Coronary artery (tissue), 2 donors: ENCODE data around the gene TRPV2.
A peak's percentile ranks its signal among the peaks of the same experiment; 100 is the strongest.
"Not testable (repeated sequence)": the region's sequence is repeated elsewhere in the genome, so short reads cannot be mapped to it uniquely, and the experiment has no call there.

Experiments used
- DNase-seq: peaks from one replicate; pipeline ENCODE4 v3.0.0-alpha.2; 2017; ENCODE audit warnings: low spot score
- H3K27ac ChIP-seq, 2 donors: fragments of 200-600 bp; sonication (generic); one replicate each; pipeline ENCODE4 v1.5.1; 2016 to 2019
- H3K4me3 ChIP-seq: fragments of 200-600 bp; sonication (generic); 2 replicates; pipeline ENCODE4 v1.5.1; 2016; ENCODE audit warnings: mild to moderate bottlenecking, moderate library complexity
- TF ChIP-seq, protein P1 (sequence below): fragments of 200-600 bp; sonication (generic); IDR thresholded peaks from one replicate; pipeline ENCODE4 v1.5.1; 2019; ENCODE audit warnings: antibody characterized with exemption

TRPV2 gene

DNA sequence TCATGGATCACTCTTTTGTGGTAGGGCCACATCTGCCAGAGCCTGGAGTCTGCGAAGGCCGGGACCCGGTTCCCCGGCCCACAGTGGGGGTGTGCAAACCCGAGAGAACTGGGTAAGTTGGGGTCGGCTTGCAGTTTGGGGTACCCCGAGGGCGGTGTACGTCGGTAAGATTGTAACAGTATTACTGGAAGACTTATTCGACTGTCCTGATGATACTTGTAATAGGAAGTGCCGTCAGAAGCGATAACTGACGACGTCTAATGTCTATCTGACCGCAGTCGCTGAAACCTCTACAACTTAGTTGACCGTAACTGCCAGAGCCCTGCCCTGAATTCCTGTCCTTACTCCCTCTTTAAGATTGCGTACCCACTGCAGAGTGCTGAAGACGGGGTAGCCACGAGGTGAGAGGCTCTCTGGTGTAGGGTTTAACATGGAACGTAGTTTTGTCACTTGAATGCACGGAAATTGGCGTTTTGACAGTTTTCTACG, 24.0 kb downstream of the TRPV2 start:
- Histone ChIP-seq H3K27ac (peak overlapping the region; percentile 68 to 85), H3K4me3 (peak overlapping the region; percentile 81)
- no peak for DNase-seq
- TF ChIP-seq, protein P1, sequence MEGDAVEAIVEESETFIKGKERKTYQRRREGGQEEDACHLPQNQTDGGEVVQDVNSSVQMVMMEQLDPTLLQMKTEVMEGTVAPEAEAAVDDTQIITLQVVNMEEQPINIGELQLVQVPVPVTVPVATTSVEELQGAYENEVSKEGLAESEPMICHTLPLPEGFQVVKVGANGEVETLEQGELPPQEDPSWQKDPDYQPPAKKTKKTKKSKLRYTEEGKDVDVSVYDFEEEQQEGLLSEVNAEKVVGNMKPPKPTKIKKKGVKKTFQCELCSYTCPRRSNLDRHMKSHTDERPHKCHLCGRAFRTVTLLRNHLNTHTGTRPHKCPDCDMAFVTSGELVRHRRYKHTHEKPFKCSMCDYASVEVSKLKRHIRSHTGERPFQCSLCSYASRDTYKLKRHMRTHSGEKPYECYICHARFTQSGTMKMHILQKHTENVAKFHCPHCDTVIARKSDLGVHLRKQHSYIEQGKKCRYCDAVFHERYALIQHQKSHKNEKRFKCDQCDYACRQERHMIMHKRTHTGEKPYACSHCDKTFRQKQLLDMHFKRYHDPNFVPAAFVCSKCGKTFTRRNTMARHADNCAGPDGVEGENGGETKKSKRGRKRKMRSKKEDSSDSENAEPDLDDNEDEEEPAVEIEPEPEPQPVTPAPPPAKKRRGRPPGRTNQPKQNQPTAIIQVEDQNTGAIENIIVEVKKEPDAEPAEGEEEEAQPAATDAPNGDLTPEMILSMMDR = no peak

DNA sequence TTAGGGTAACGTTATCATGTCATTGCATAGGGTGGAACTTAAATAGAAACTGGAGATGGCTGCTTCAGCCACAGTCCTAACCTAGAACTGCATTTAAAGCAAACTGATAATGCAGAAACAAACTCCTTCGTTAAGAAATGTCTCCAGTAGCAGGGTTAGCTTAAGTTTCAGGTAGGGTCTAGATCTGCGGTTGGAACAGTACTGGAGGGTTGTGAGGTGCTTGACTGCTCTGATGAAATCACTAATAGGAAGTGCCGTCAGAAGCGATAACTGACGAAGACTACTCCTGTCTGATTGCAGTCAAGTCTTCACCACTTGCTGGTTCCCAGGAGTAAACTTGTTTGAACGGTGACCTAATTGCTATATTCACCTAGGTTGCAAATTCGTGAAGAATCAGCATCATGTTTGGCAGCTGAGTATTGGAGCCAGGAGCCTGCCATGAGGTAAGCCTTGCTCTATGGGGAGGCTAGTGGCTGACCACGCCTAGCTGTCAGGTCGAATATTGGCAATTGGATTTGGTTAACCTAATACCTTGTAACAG, 24.5 kb downstream of the TRPV2 start:
- Histone ChIP-seq H3K27ac (peak overlapping the region in 1 of 2 donors; percentile 85), H3K4me3 (peak overlapping the region; percentile 81)
- TF ChIP-seq, protein P1 = no peak
- DNase-seq = no peak

DNA sequence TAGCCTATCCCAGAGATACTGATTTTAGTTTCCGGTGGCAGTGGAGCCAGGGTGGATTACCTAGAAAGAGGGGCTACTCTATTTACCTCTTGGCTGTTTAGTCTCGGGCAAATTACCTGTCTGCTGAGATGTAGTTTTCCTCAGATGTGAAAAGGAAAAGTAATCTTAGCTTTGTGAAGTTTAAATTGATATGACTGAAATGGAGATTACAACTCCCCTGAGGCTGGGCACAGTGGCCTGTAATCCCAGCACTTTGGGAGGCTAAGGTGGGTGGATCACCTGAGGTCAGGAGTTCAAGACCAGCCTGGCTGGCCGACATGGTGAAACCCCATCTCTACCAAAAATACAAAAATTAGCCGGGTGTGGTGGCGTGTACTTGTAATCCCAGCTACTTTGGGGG, 25.0 kb downstream of the TRPV2 start:
- H3K27ac ChIP-seq = peak overlapping the region in 1 of 2 donors; percentile 85
- H3K4me3 ChIP-seq = peak overlapping the region; percentile 81
- DNase-seq = not testable (repeated sequence)

DNA sequence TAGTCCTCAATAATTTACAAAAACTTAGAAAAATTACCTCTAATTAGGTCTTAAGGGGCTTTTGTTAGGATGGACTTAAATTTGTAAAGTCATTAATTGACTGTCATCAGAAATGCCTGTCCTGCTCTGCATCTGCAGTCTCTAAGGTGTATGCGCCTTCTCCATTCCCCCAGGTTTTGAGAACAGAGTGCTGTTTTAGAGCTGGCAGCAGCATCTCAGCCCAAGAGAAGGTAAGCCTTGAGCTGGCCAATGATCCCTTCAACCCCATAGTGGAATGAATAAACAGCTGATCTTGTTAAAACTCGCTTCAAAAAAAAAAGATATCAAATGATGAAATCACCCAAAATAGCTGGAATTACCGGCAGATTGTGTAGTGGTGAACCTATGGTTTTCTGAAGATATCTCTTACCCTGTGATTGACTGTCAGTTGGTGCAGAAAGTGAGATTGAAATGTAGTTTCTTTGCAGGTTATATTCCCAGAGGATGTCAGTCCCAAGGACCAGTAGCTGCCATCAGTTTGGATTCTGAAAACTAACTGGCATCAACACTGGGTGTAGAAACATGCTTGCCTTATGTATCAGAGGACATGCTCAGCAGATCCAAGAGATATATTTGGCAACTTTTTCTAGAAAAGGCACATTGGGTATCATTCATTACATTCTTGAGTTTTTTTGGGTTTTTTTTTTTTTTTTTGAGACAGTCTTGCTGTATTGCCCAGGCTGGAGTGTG, 25.7 kb downstream of the TRPV2 start:
- TF ChIP-seq, protein P1 = no peak
- Histone ChIP-seq H3K4me3 (peak overlapping the region; percentile 6), H3K27ac (no peak overlapping the region)
- DNase-seq = no peak

DNA sequence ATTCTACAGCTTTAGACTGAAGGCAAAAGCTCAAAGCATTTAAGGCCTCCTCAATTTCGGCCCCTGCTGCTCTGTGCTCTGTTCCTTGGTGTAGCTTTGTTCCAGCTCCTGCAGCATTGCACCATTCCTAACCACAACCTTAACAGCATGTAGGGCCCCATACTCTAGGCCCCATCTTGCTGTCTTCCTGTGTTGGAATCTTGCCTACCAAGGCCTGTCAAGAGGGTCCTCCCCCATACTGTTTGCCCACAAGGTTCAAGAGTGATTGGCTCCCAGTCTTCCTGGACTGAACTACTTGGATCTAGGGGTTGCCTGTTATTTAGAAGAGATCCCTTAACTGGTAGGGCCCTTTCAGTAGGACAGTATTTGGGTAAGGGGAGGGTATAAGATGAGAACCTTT, 26.8 kb downstream of the TRPV2 start:
- no peak overlapping the region for H3K27ac ChIP-seq
- H3K4me3 ChIP-seq = peak overlapping the region; percentile 13

DNA sequence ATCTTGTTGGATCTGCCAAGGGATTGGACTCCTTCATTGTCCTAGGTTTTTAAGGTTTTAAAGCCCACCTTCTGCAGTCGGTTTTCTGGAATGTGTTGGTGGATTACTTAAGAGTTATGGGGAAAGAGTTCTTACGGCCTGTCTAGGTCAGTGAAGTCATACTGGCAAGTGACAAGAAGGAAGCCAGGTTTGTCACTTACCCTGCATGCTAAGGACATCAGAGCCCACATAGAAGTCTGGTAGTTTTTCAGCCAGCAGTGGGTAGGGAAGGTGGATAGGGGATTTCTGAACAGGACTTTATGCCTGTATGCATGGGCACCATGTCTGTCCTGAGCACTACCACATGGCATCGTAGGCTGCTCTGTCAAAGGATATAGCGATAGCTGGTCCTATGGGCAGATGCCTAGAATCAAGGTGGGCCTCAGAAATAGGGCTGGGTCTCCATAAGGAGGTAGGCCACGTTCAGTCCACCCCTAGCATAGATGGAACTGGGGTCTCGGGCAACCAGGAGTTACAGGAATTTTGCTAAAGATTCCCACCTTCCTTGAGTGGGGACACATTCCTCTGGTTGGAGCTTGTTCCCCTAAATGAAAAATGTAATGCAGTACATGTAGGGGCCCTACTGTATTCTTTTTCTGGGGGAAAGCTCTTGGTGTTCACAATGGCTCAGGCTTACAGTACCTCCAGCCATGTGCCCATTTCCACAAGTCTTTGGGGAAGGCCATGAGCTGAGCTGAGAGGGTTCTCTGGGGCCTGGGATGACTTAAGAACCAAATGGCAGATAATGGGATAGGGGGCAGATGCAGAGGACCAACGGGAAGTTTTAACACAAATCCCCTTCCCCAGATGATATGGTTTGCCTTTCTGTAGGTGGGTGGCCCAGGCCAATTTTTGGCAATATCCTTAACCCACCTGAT, 27.5 kb downstream of the TRPV2 start:
- no peak for DNase-seq
- Histone ChIP-seq H3K27ac (no peak overlapping the region), H3K4me3 (peak overlapping the region; percentile 13)
- TF ChIP-seq, protein P1 = no peak

More for the DNA sequence above, 26.8 kb downstream of the TRPV2 start:
- no peak for DNase-seq
- TF ChIP-seq, protein P1 = no peak
